GM12875 (cell line): ENCODE measurements around the gene TMEM59.

ENCODE experiments used
- H3K4me3 ChIP-seq: one replicate; pipeline ENCODE4 v1.5.1; 2011; ENCODE audit warnings: low read depth, low read length, control low read depth
- TF ChIP-seq, protein P1 (sequence below): IDR thresholded peaks from 2 replicates; pipeline ENCODE4 v1.5.1; 2011; ENCODE audit warnings: low read depth, mild to moderate bottlenecking, control low read depth, inconsistent platforms, low read length, moderate library complexity, borderline replicate concordance; ENCODE audit not compliant: insufficient read depth

The TMEM59 gene

GRCh38 chr1:54094001-54094729 lies 41.2 kb upstream of the TMEM59 start:
- TF ChIP-seq, protein P1, sequence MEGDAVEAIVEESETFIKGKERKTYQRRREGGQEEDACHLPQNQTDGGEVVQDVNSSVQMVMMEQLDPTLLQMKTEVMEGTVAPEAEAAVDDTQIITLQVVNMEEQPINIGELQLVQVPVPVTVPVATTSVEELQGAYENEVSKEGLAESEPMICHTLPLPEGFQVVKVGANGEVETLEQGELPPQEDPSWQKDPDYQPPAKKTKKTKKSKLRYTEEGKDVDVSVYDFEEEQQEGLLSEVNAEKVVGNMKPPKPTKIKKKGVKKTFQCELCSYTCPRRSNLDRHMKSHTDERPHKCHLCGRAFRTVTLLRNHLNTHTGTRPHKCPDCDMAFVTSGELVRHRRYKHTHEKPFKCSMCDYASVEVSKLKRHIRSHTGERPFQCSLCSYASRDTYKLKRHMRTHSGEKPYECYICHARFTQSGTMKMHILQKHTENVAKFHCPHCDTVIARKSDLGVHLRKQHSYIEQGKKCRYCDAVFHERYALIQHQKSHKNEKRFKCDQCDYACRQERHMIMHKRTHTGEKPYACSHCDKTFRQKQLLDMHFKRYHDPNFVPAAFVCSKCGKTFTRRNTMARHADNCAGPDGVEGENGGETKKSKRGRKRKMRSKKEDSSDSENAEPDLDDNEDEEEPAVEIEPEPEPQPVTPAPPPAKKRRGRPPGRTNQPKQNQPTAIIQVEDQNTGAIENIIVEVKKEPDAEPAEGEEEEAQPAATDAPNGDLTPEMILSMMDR = no peak

GRCh38 chr1:54091666-54092065 lies 38.7 kb upstream of the TMEM59 start:
- TF ChIP-seq, protein P1 = no peak

More at GRCh38 chr1:54094001-54094729, 41.2 kb upstream of the TMEM59 start:
- no peak overlapping the region for H3K4me3 ChIP-seq

GRCh38 chr1:54088385-54088784 lies 35.4 kb upstream of the TMEM59 start:
- TF ChIP-seq, protein P1 = no peak

More at GRCh38 chr1:54091666-54092065, 38.7 kb upstream of the TMEM59 start:
- H3K4me3 ChIP-seq = no peak overlapping the region

GRCh38 chr1:54086754-54087153 lies 33.8 kb upstream of the TMEM59 start:
- H3K4me3 ChIP-seq = no peak overlapping the region
- TF ChIP-seq, protein P1 = no peak

More at GRCh38 chr1:54088385-54088784, 35.4 kb upstream of the TMEM59 start:
- no peak overlapping the region for H3K4me3 ChIP-seq

DNA sequence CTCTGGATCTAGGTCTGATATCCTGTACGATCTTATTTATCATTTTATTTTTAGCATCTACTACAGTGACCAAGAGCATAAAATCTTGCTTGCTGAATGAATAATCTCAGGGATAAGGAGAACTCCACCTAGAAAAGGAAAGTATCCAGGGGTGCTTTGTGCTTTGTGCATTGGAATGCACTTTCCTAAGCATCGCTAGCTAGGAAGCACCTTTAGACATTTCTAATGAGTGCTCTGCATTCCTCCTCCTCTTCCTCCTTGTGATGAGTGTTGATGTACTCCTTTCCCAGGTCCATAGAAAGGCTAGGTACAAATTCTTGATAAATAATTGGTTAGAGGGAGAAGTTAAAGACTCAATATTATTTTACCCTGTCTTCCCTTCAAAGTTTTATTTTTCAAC lies 31.8 kb upstream of the TMEM59 start:
- no peak overlapping the region for H3K4me3 ChIP-seq
- TF ChIP-seq, protein P1 = no peak

DNA sequence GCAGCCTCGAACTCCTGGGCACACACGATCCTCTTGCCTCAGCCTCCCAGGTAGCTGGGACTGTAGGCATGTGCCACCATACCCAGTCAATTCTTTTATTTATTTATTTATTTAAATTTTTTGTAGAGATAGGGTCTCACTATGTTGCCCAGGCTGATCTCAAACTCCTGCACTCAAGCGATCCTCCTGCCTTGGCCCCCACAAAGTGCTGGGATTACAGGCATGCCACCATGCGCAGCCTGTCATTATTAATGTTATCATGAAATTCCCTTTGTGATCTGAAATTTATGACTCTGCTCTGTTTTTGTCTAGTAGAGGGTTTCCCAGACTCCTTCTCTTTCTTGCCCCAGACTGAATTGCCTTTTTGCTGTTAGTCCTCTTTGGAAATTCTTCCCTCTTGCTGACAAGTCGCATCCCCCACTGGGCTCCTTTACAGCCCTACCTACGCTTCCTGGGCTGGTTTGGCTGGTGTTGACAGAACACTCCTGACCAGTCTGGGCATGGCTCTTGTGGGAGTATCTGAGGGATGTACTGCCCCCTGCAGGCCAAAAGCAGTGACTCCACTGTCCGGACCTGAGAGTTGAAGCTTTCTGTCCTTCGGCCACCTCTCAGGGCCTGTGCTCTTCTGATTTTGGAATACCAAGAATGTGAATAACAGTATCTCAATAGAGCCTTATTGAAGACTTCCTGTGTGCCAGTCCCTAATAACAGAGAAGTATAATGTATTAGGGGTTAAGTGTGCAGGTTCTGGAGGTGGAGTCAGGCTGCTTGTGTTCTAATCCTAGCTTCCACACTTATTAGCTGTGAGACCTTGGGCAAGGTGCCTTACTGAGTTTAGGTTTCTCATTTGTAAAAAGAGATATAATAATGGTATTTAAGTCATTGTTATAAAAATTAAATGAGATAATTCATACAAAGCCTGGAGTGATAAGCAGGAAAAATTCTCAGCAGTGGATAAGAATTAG lies 28.6 kb upstream of the TMEM59 start:
- H3K4me3 ChIP-seq = no peak overlapping the region
- TF ChIP-seq, protein P1 = peak; percentile 81
